ENCODE measurements around the gene ADCY7. TPM values are rescaled to one million over a fixed set of nuclear protein-coding genes. Genes with fewer than 3 reads are reported as not detected.
A peak's percentile ranks its signal among the peaks of the same experiment; 100 is the strongest.

ADCY7 gene
- total RNA-seq, 2 donors from 2014 or later, result 135 to 186 TPM

DNA sequence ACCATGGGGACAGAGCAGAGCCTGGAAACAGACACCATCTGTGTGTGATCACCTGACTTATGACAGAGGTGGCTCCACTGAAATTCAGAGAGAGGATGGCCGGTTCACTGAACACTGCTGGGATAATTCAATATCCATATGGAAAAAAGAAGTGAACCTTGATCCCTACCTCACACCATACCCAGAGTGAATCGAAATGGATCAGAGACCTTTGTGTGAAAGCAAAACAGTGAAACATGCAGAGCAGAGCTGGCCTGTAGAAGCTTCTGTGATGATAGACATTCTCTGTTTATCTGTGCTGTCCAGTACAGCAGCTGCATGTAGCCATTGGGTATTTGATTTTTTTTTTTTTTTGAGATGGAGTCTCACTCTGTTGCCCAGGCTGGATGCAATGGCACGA, 20.3 kb downstream of the ADCY7 start:
- peaks cover 5% of the 10 kb centered on the region for H3K36me3 Mint-ChIP-seq
- H3K4me1 Mint-ChIP-seq (ENCODE audit: low read depth in 2 of 2), result peaks cover 58 to 66% of the 10 kb centered on the region in 2 donors

DNA sequence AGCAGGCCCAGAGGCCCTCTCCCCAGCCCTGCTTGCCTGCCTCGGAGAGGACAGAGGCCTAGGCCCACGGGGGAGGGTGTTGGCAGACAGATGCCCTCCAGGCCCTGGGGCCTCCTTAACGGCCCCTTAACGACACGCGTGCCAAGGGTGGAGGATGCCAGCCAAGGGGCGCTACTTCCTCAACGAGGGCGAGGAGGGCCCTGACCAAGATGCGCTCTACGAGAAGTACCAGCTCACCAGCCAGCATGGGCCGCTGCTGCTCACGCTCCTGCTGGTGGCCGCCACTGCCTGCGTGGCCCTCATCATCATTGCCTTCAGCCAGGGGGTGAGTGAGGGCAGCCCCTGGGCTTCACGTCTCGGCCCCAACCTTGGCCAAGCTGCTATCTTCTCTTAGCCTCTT, 21.7 kb downstream of the ADCY7 start:
- Mint-ChIP-seq H3K27me3 (no peaks in the 10 kb centered on the region), H3K9me3 (no peaks in the 10 kb centered on the region), H3K4me1 (ENCODE audit: low read depth in 2 of 2) (peaks cover 44 to 62% of the 10 kb centered on the region in 2 donors), H3K36me3 (peaks cover 5% of the 10 kb centered on the region), H3K4me3 (no peak overlapping the region), H3K27ac (peak overlapping the region; percentile 77 to 96)
- DNase-seq (ENCODE audit: low spot score) (no peak), ATAC-seq (no peak)

More for the DNA sequence above, 20.3 kb downstream of the ADCY7 start:
- H3K9me3 Mint-ChIP-seq, result no peaks in the 10 kb centered on the region
- no peaks in the 10 kb centered on the region for H3K27me3 Mint-ChIP-seq
- DNase-seq (ENCODE audit: low spot score), result no peak
- no peak for ATAC-seq
- peak overlapping the region; percentile 93 to 96 for H3K27ac Mint-ChIP-seq
- H3K4me3 Mint-ChIP-seq, result no peak overlapping the region

DNA sequence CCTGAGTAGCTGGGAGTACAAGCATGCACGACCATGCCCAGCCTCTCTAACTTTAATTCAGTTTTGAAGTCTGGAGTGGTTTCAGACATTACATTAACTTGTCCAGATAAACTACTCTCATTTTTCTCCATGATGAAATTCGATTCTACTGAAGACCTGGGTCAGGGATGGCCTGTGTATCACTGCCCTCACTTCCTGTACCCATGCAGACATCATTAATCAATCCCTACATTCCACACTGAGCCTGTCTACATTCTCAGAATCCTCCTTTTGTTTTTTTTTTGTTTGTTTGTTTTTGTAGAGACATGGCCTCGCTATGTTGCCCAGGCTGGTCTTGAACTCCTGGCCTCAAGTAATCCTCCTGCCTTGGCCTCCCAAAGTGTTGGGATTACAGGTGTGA, 22.6 kb downstream of the ADCY7 start:
- Mint-ChIP-seq H3K9me3 (no peaks in the 10 kb centered on the region), H3K27ac (peak overlapping the region; percentile 77 to 81), H3K27me3 (no peaks in the 10 kb centered on the region), H3K4me1 (ENCODE audit: low read depth in 2 of 2) (peaks cover 35 to 53% of the 10 kb centered on the region in 2 donors), H3K4me3 (no peak overlapping the region), H3K36me3 (peaks cover 5% of the 10 kb centered on the region)
- ATAC-seq (no peak), DNase-seq (ENCODE audit: low spot score) (no peak)

DNA sequence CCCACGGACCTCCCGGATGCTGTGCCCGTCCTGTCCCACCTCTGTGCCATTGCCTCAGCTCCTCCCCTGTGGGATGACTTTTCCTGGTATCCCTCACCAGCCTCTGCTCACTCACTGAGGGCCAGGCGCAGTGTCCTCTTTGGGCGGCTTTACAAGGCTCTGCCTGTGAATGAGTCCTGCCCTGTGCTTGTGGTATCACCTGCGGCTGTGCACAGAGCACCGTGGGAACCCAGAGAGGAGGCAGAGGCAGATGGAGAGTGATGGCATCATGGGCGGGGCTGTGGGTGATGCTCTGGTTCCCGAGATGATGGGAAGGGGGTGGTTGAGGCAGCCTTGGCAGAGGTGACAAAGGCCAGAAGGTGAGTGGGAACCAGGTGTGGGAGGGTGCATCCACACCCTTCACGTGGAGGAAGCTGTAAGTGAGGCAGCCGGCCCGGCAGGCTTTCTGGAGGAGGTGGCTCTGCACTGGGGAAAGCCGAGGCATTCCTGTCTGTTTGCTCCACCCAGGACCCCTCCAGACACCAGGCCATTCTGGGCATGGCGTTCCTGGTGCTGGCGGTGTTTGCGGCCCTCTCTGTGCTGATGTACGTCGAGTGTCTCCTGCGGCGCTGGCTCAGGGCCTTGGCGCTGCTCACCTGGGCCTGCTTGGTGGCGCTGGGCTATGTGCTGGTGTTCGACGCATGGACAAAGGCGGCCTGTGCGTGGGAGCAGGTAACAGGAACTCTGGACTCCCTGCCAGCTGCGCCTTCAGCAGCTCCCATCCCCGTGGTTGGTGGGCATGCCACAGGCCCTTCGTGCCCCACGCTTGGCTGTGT, 23.8 kb downstream of the ADCY7 start:
- ATAC-seq (peak in 1 of 2 donors; percentile 29), DNase-seq (ENCODE audit: low spot score) (no peak)
- Mint-ChIP-seq H3K4me3 (no peak overlapping the region), H3K36me3 (peaks cover 5% of the 10 kb centered on the region), H3K27ac (peak overlapping the region; percentile 77 to 81), H3K27me3 (no peaks in the 10 kb centered on the region), H3K9me3 (no peaks in the 10 kb centered on the region), H3K4me1 (ENCODE audit: low read depth in 2 of 2) (peaks cover 24 to 43% of the 10 kb centered on the region in 2 donors)

DNA sequence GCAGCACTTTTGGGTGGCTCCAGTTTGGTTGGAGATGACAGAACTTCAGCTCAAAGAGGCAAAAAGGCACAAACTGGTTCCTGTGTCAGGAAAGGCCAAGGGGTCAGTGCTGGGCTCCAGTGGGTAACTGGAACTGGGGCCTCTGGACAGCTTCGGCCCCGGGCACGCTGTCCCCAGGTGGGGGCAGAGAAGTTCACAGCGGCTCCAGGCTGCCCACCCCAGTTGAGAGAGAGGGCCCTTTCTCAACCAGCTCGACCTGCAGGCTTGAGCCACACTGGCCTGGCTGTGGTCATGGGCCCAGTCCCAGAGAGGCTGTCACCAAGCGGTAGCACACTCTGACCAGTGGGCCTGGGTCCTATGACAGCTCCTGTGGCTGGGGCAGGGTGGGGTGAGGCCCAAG, 24.5 kb downstream of the ADCY7 start:
- Mint-ChIP-seq H3K36me3 (peaks cover 5% of the 10 kb centered on the region), H3K27me3 (no peaks in the 10 kb centered on the region), H3K4me3 (no peak overlapping the region), H3K9me3 (no peaks in the 10 kb centered on the region), H3K4me1 (ENCODE audit: low read depth in 2 of 2) (peaks cover 17 to 44% of the 10 kb centered on the region in 2 donors), H3K27ac (peak overlapping the region; percentile 77 to 81)
- DNase-seq (ENCODE audit: low spot score) (no peak), ATAC-seq (peak in 1 of 2 donors; percentile 22)

DNA sequence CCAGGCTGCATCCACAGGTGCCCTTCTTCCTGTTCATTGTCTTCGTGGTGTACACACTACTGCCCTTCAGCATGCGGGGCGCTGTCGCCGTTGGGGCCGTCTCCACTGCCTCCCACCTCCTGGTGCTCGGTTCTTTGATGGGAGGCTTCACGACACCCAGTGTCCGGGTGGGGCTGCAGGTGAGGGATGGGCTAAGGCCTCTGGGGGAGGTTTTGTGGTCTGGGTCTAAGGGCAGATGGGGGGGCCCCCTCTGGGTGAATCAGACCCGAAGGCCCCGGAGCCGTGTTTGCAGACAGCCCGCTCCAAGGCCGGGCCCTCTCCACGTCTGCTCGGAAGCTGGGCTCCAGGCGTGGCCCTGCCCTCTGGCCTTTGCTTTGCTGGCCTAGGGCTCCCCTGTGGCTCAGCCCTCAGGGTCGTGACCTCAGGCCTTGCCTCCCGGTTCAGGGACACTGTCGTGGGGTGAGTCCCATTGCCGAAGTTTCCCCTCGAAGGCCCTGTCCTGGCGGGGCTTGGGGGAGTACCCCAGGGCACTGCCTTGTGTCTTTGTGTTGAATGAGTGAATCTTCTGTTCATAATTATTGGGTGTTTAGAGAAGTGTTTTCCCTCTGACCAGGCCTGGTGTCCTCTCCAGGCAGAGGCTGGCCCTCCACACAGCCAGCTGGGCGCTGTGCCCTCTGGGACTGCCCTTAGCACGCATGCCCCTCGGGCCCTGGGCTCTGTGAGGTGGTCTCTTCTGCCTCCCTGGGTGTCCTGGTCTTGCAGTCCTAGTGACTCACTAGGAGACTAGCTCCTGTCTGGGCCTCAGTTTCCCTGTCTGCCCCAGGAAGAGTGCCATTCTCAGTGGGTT, 25.6 kb downstream of the ADCY7 start:
- Mint-ChIP-seq H3K36me3 (peaks cover 5% of the 10 kb centered on the region), H3K4me3 (no peak overlapping the region), H3K27me3 (no peaks in the 10 kb centered on the region), H3K27ac (peak overlapping the region; percentile 33 to 81), H3K4me1 (ENCODE audit: low read depth in 2 of 2) (peaks cover 17 to 46% of the 10 kb centered on the region in 2 donors), H3K9me3 (no peaks in the 10 kb centered on the region)
- ATAC-seq (peak in 1 of 2 donors; percentile 17), DNase-seq (ENCODE audit: low spot score) (no peak)

DNA sequence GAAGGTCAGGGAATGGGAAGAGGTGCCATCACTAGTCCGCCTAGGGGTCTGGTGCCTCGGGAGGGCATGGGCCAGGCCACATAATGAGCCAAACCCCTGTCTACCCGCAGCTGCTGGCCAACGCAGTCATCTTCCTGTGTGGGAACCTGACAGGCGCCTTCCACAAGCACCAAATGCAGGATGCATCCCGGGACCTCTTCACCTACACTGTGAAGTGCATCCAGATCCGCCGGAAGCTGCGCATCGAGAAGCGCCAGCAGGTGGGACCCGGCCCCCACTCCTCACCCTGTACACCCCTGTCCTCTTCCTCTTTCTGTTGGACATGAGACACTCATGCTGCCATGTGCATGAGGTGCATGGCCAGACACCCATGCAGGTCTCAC, 26.2 kb downstream of the ADCY7 start:
- H3K9me3 Mint-ChIP-seq, result no peaks in the 10 kb centered on the region
- H3K27me3 Mint-ChIP-seq, result no peaks in the 10 kb centered on the region
- no peak overlapping the region for H3K4me3 Mint-ChIP-seq
- DNase-seq (ENCODE audit: low spot score), result no peak
- H3K4me1 Mint-ChIP-seq (ENCODE audit: low read depth in 2 of 2), result peaks cover 17 to 44% of the 10 kb centered on the region in 2 donors
- ATAC-seq, result no peak
- H3K27ac Mint-ChIP-seq, result peak overlapping the region; percentile 33 to 81
- peaks cover 5% of the 10 kb centered on the region for H3K36me3 Mint-ChIP-seq

DNA sequence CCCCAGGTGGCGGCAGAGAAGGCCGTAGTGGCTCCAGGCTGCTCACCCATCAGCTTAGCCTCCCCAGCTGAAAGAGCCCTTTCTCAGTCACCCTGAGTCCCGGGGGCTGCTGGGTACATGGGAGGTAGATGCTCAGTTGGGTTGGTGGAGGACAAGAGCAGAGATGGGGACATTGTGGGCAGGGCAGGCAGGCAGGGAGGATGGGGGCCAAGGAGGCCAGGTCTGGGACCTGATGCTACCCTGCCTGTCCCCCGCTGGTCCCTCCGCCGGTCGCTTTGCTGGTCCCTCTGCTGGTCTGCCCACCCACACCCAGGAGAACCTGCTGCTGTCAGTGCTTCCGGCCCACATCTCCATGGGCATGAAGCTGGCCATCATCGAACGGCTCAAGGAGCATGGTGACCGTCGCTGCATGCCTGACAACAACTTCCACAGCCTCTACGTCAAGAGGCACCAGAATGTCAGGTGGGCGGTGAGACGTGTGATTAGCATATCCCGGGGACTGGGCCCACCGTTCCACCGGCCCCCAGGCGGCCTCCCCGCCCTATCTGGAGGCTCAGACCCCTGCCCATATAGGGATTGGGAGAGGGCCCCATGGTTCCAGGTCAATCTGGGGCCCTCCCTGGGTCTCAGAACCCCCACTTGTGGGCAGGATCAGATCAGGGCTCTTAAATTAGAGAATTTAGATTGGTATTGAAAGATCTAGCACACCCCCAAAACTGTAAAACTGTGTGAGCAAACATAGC, 26.9 kb downstream of the ADCY7 start:
- Mint-ChIP-seq H3K4me3 (no peak overlapping the region), H3K4me1 (ENCODE audit: low read depth in 2 of 2) (peaks cover 15 to 39% of the 10 kb centered on the region in 2 donors), H3K27me3 (no peaks in the 10 kb centered on the region), H3K36me3 (peaks cover 5% of the 10 kb centered on the region), H3K27ac (peak overlapping the region in 1 of 2 donors; percentile 18), H3K9me3 (no peaks in the 10 kb centered on the region)
- no peak for DNase-seq (ENCODE audit: low spot score)
- no peak for ATAC-seq

DNA sequence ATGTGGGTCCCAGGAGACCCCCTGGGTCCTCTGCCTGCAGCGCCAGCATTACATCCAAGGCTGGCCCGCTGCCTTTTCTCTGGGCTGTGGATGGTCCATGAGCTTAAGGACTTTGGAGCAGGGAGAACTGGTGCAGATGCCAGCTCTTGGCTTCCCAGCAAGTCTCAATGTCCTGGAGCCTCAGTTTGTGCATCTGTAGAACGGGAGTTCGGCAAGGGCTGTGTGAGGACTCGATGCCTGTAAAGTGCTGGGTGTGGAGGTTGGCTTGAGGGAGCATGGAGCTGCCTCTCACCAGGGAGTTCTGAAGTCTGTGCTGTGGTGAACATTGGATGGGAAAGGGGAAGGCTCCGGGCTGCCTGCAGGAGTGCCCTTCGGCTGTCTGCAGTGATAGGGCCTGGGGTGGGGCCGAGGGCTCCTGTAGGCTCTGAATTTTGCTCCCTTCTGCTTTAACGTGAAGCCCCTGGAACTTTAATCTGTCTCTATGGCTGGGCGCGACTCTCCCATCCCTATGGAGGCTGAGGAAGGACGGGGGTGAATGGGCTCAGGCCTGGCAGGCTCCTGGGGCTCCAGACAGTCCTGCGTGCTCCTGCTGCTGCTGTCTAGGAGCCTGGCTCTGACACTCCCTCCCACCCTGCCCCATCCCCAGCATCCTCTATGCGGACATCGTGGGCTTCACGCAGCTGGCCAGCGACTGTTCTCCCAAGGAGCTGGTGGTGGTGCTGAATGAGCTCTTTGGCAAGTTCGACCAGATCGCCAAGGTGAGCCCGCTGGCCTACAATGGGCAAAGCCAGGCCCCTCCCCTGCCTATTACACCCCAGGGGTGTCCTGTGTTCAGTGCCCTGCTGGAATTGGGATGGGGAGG, 27.9 kb downstream of the ADCY7 start:
- peaks cover under 1% of the 10 kb centered on the region for H3K36me3 Mint-ChIP-seq
- peak overlapping the region in 1 of 2 donors; percentile 18 for H3K27ac Mint-ChIP-seq
- H3K4me1 Mint-ChIP-seq (ENCODE audit: low read depth in 2 of 2), result peaks cover 6 to 33% of the 10 kb centered on the region in 2 donors
- H3K9me3 Mint-ChIP-seq, result no peaks in the 10 kb centered on the region
- DNase-seq (ENCODE audit: low spot score) (peak; percentile 51), ATAC-seq (no peak)
- H3K27me3 Mint-ChIP-seq, result no peaks in the 10 kb centered on the region
- H3K4me3 Mint-ChIP-seq, result no peak overlapping the region

DNA sequence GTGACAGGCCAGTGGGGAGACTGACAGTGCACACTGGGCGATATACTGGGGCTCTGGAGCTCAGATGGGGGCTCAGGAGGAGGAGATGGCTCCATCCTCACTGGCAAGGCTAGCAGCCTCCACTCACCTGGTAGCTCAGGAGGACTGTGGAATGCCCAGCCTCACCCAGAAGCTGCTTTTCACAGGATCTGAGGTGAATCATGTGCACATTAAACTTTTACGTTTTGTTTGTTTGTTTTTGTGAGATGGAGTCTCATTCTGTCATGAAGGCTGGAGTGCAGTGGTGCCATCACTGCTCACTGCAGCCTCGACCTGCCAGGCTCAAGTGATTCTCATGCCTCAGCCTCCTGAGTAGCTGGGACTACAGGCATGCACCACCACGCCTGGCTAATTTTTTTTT, 28.6 kb downstream of the ADCY7 start:
- DNase-seq (ENCODE audit: low spot score) (peak; percentile 54), ATAC-seq (no peak)
- H3K36me3 Mint-ChIP-seq, result no peaks in the 10 kb centered on the region
- no peak overlapping the region for H3K4me3 Mint-ChIP-seq
- no peaks in the 10 kb centered on the region for H3K27me3 Mint-ChIP-seq
- H3K9me3 Mint-ChIP-seq, result no peaks in the 10 kb centered on the region
- peaks cover 2 to 29% of the 10 kb centered on the region in 2 donors for H3K4me1 Mint-ChIP-seq (ENCODE audit: low read depth in 2 of 2)
- H3K27ac Mint-ChIP-seq, result peak overlapping the region in 1 of 2 donors; percentile 73

DNA sequence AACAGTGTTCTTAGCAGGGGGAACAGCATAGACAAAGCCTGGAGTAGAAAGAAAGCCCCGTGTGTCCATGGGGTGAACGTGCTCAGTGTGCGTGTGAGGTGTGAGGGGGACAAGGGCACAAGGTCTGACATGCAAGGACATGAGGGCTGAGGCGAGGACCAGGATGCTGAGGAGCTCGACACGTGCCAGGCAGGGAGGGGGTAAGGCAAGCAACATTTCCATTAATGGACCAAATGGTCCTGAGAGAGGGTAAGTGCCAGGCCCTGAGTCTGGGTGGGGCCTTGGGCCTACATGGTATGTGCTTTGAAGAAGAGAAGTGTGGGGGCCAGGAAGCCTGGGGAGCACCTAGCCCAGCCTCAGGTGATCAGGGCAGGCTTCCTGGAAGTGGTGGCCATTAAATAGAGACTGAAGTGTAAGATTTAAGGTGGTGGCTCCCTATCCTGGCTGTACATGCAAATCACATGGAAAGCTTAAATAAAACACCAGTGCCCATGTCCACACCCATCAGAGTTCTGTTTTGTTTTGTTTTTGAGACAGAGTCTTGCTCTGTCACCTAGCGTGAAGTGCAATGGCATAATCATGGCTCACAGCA, 29.3 kb downstream of the ADCY7 start:
- DNase-seq (ENCODE audit: low spot score) (peak; percentile 51), ATAC-seq (no peak)
- peaks cover 0 to 25% of the 10 kb centered on the region in 2 donors for H3K4me1 Mint-ChIP-seq (ENCODE audit: low read depth in 2 of 2)
- H3K27me3 Mint-ChIP-seq, result no peaks in the 10 kb centered on the region
- peak overlapping the region; percentile 50 to 88 for H3K27ac Mint-ChIP-seq
- no peaks in the 10 kb centered on the region for H3K36me3 Mint-ChIP-seq
- no peak overlapping the region for H3K4me3 Mint-ChIP-seq
- no peaks in the 10 kb centered on the region for H3K9me3 Mint-ChIP-seq

DNA sequence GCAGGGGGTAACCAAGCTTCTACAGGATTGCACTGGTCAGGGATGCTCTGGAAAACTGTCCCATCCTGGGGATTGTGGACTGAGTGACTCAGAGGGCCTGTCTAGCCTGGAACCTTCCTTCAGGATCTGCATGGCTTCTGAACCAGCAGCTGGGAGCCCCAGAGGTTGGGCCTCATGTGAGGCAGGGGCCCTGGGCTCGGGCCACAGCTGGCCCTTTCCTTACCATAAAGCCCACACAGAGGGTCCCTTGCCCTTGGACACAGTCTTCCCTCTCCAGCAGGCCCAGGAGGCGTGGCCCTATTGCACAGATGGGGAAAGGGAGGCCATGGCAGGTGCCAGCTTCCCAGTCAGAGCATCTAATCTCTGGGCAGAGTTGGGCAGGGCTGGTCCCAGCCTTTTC, 30.5 kb downstream of the ADCY7 start:
- Mint-ChIP-seq H3K4me1 (ENCODE audit: low read depth in 2 of 2) (peaks cover 0 to 21% of the 10 kb centered on the region in 2 donors), H3K27me3 (no peaks in the 10 kb centered on the region), H3K4me3 (no peak overlapping the region), H3K36me3 (no peaks in the 10 kb centered on the region), H3K27ac (peak overlapping the region; percentile 50 to 88), H3K9me3 (no peaks in the 10 kb centered on the region)
- DNase-seq (ENCODE audit: low spot score) (peak; percentile 6), ATAC-seq (no peak)

All from natural killer cell treated with Interleukin-12 subunit alpha and Interleukin-12 subunit beta and Interleukin-15 and Interleukin-18, amount 100 ng/mL, for 72 hours (primary cell).